DMS79 treated with DMSO at 0.1 percent for 48 hours (cell line): ENCODE results near the gene LTB.
"Not testable (repeated sequence)": the region's sequence is repeated elsewhere in the genome, so short reads cannot be mapped to it uniquely, and the experiment has no call there.

Experiments
- DNase-seq: peaks from one replicate; lab custom pipeline; 2025; lab: John Stamatoyannopoulos, UW

LTB gene

GRCh38 chr6:31575952-31576685, 6.1 kb downstream of the LTB start:
- peak; percentile 12 for DNase-seq

GRCh38 chr6:31575335-31575901, 6.8 kb downstream of the LTB start, which contains the start of gene TNF:
TSS of gene TNF (plus strand) at chr6:31575565. CDS start at chr6:31575742, 177 bp downstream.
- peak; percentile 6 for DNase-seq

- DNase-seq, result no peak
Observed at GRCh38 chr6:31574106-31575061, 7.8 kb downstream of the LTB start.

- no peak for DNase-seq
Observed at GRCh38 chr6:31573239-31574105, 8.8 kb downstream of the LTB start.

GRCh38 chr6:31572041-31572911, 9.9 kb downstream of the LTB start, which contains the start of gene LTA:
TSS of gene LTA (plus strand) at chr6:31572289. CDS start at chr6:31572743, 454 bp downstream.
- no peak for DNase-seq

- DNase-seq, result no peak
Observed at GRCh38 chr6:31569861-31570536, 12.2 kb downstream of the LTB start.

GRCh38 chr6:31568537-31568961, 13.7 kb downstream of the LTB start:
- no peak for DNase-seq

GRCh38 chr6:31567531-31568370, 14.5 kb downstream of the LTB start:
- DNase-seq, result no peak

GRCh38 chr6:31560697-31561058, 21.5 kb downstream of the LTB start:
- DNase-seq, result no peak

GRCh38 chr6:31559958-31560696, 22.1 kb downstream of the LTB start:
- DNase-seq, result no peak

- DNase-seq, result no peak
Observed at GRCh38 chr6:31559606-31559957, 22.6 kb downstream of the LTB start.

- DNase-seq, result no peak
Observed at GRCh38 chr6:31558631-31559500, 23.4 kb downstream of the LTB start.

- no peak for DNase-seq
Observed at GRCh38 chr6:31558318-31558625, 24.0 kb downstream of the LTB start.

GRCh38 chr6:31557443-31558317, 24.5 kb downstream of the LTB start:
- DNase-seq, result no peak

GRCh38 chr6:31556307-31556706, 25.9 kb downstream of the LTB start:
- DNase-seq, result no peak

- DNase-seq, result not testable (repeated sequence)
Observed at GRCh38 chr6:31551371-31551770, 30.9 kb downstream of the LTB start.

- no peak for DNase-seq
Observed at GRCh38 chr6:31548544-31548873, 33.7 kb downstream of the LTB start.
